ENCODE measurements around the gene MIPOL1.
"Not testable (repeated sequence)": the region's sequence is repeated elsewhere in the genome, so short reads cannot be mapped to it uniquely, and the experiment has no call there.

Gene MIPOL1

GRCh38 chr14:37401093-37401492, 203.4 kb downstream of the MIPOL1 start:
- DNase-seq (ENCODE audit: low spot score), result no peak

- DNase-seq (ENCODE audit: low spot score), result no peak
Measured at GRCh38 chr14:37403626-37404025, 205.9 kb downstream of the MIPOL1 start.

- DNase-seq (ENCODE audit: low spot score), result no peak
Measured at GRCh38 chr14:37406095-37406494, 208.4 kb downstream of the MIPOL1 start.

GRCh38 chr14:37411079-37411735, 213.5 kb downstream of the MIPOL1 start:
- DNase-seq (ENCODE audit: low spot score), result no peak

- no peak for DNase-seq (ENCODE audit: low spot score)
Measured at GRCh38 chr14:37413050-37413449, 215.3 kb downstream of the MIPOL1 start.

GRCh38 chr14:37413504-37414003, 215.8 kb downstream of the MIPOL1 start:
- DNase-seq (ENCODE audit: low spot score), result no peak

- DNase-seq (ENCODE audit: low spot score), result no peak
Measured at GRCh38 chr14:37416264-37416663, 218.5 kb downstream of the MIPOL1 start.

GRCh38 chr14:37417151-37417550, 219.4 kb downstream of the MIPOL1 start:
- no peak for DNase-seq (ENCODE audit: low spot score)

GRCh38 chr14:37417833-37418232, 220.1 kb downstream of the MIPOL1 start:
- DNase-seq (ENCODE audit: low spot score), result no peak

GRCh38 chr14:37420622-37421021, 222.9 kb downstream of the MIPOL1 start:
- DNase-seq (ENCODE audit: low spot score), result no peak

GRCh38 chr14:37422319-37422718, 224.6 kb downstream of the MIPOL1 start:
- no peak for DNase-seq (ENCODE audit: low spot score)

- no peak for DNase-seq (ENCODE audit: low spot score)
Measured at GRCh38 chr14:37422748-37423147, 225.0 kb downstream of the MIPOL1 start.

- no peak for DNase-seq (ENCODE audit: low spot score)
Measured at GRCh38 chr14:37428954-37429353, 231.2 kb downstream of the MIPOL1 start.

- DNase-seq (ENCODE audit: low spot score), result no peak
Measured at GRCh38 chr14:37429618-37430017, 231.9 kb downstream of the MIPOL1 start.

GRCh38 chr14:37434867-37435266, 237.1 kb downstream of the MIPOL1 start:
- DNase-seq (ENCODE audit: low spot score), result no peak

- no peak for DNase-seq (ENCODE audit: low spot score)
Measured at GRCh38 chr14:37436519-37436918, 238.8 kb downstream of the MIPOL1 start.

GRCh38 chr14:37437490-37437889, 239.8 kb downstream of the MIPOL1 start:
- no peak for DNase-seq (ENCODE audit: low spot score)

GRCh38 chr14:37438444-37438843, 240.7 kb downstream of the MIPOL1 start:
- DNase-seq (ENCODE audit: low spot score), result no peak

- no peak for DNase-seq (ENCODE audit: low spot score)
Measured at GRCh38 chr14:37443461-37443860, 245.7 kb downstream of the MIPOL1 start.

- DNase-seq (ENCODE audit: low spot score), result no peak
Measured at GRCh38 chr14:37447883-37448391, 250.2 kb downstream of the MIPOL1 start.

GRCh38 chr14:37452323-37452722, 254.6 kb downstream of the MIPOL1 start:
- DNase-seq (ENCODE audit: low spot score), result no peak

- DNase-seq (ENCODE audit: low spot score), result no peak
Measured at GRCh38 chr14:37453985-37454384, 256.2 kb downstream of the MIPOL1 start.

- DNase-seq (ENCODE audit: low spot score), result no peak
Measured at GRCh38 chr14:37457334-37457733, 259.6 kb downstream of the MIPOL1 start.

GRCh38 chr14:37462426-37462825, 264.7 kb downstream of the MIPOL1 start:
- not testable (repeated sequence) for DNase-seq (ENCODE audit: low spot score)

Data from germinal center (tissue), 1 donor.